Upper lobe of left lung (tissue), 6 donors: ENCODE data around the gene CCDC3. TPM values are rescaled to one million over a fixed set of nuclear protein-coding genes. Genes with fewer than 3 reads are reported as not detected.

Experiments used
- ATAC-seq, 2 donors: fragments of 200-7000 bp; cut with Tn5 transposase; one replicate each; pipeline ENCODE4 v1.9.1; 2022; ENCODE audit warnings: mild to moderate bottlenecking in 2 of 2, moderate library complexity in 2 of 2; ENCODE audit not compliant: low FRiP score in 2 of 2
- DNase-seq, 2 donors: peaks; one replicate each; pipeline ENCODE4 v3.0.0-alpha.2; 2019 to 2020
- H3K27ac ChIP-seq, 4 donors: fragments of 200-600 bp; sonication (generic); one replicate each; pipeline ENCODE4 v1.5.1; 2016 to 2019
- H3K27me3 ChIP-seq, 4 donors: fragments of 200-600 bp; sonication (generic); one replicate each; pipeline ENCODE4 v1.5.1; 2017 to 2019
- H3K36me3 ChIP-seq, 4 donors: fragments of 200-600 bp; sonication (generic); one replicate each; pipeline ENCODE4 v1.5.1; 2016 to 2019
- H3K4me1 ChIP-seq, 4 donors: fragments of 200-600 bp; sonication (generic); one replicate each; pipeline ENCODE4 v1.5.1; 2018 to 2019
- H3K4me3 ChIP-seq, 4 donors: fragments of 200-600 bp; sonication (generic); one replicate each; pipeline ENCODE4 v1.5.1; 2017 to 2019; ENCODE audit warnings: mild to moderate bottlenecking in 2 of 4, moderate library complexity in 1 of 4
- H3K9me3 ChIP-seq, 4 donors: fragments of 200-600 bp; sonication (generic); one replicate each; pipeline ENCODE4 v1.5.1; 2018 to 2019
- CTCF ChIP-seq, 6 experiments: fragments of 450-650 bp in 4 of 6; fragments of 200-600 bp in 2 of 6; sonication (generic) in 2 of 6; IDR thresholded peaks; one replicate each; pipeline ENCODE4 v1.5.1; 2016 to 2019; ENCODE audit warnings: antibody characterized with exemption in 6 of 6
- EP300 ChIP-seq, 4 donors: sonication (generic); formaldehyde crosslinking; IDR thresholded peaks; one replicate each; pipeline ENCODE4 v1.5.1; 2017; ENCODE audit warnings: antibody characterized with exemption in 4 of 4, control low read depth in 2 of 4
- POLR2A ChIP-seq, 4 donors: fragments of 450-650 bp; IDR thresholded peaks; one replicate each; pipeline ENCODE4 v1.5.1; 2016 to 2017; ENCODE audit warnings: antibody characterized with exemption in 4 of 4, mild to moderate bottlenecking in 2 of 4
- POLR2AphosphoS5 ChIP-seq, 2 donors: sonication (generic); formaldehyde crosslinking; IDR thresholded peaks; one replicate each; pipeline ENCODE4 v1.5.1; 2017; ENCODE audit warnings: antibody characterized with exemption in 2 of 2
- WGBS, 2 donors: methylation state at CpG; one replicate each; pipeline ENCODE4 v1.1.5; 2017 to 2018; 5-methylcytosine and 5-hydroxymethylcytosine counted together
- total RNA-seq, 6 donors: library from RNA; depleted of rRNA in 4 of 6; stranded (reverse); fragments of >200 nt in 4 of 6; gene quantifications; one replicate each; pipeline versions ENCODE4 v1.1.0 to v1.2.1, GENCODE V29; 2016 to 2021
- donor health status: DM: no; HTN: no; CAD: no; lungs with moderate emphysema.
- donor health status: DM: no; HTN: yes; CAD: no; lungs with severe emphysema.

Gene CCDC3
- total RNA-seq, 6 donors from 2014 or later: 0.98 to 13.1 (median 5.7) TPM

- WGBS, 2 donors: 92% methylated on average over 6 of the region's 6 CpGs
- Histone ChIP-seq H3K27me3 (no peaks in the 10 kb centered on the region), H3K36me3 (no peaks in the 10 kb centered on the region), H3K4me3 (no peak overlapping the region), H3K9me3 (no peaks in the 10 kb centered on the region), H3K27ac (no peak overlapping the region), H3K4me1 (peaks cover 0 to 3% (median 0%) of the 10 kb centered on the region in 4 donors)
- ATAC-seq (no peak), DNase-seq (no peak)
- TF ChIP-seq POLR2A (IDR thresholded peaks at IDR 0.05) (no peak), POLR2AphosphoS5 (IDR thresholded peaks at IDR 0.05) (no peak), CTCF (IDR thresholded peaks at IDR 0.05) (no peak), EP300 (IDR thresholded peaks at IDR 0.05) (no peak)
Measured at GRCh38 chr10:12874501-12874900, 127.0 kb downstream of the CCDC3 start.

GRCh38 chr10:12873172-12873571, 128.3 kb downstream of the CCDC3 start:
- WGBS, 2 donors: 39 to 61% methylated on average over 6 to 8 of the region's 8 CpGs
- H3K36me3 ChIP-seq: no peaks in the 10 kb centered on the region
- no peak for ATAC-seq
- H3K27me3 ChIP-seq: no peaks in the 10 kb centered on the region
- H3K27ac ChIP-seq: no peak overlapping the region
- no peaks in the 10 kb centered on the region for H3K9me3 ChIP-seq
- no peak for TF ChIP-seq EP300 (IDR thresholded peaks at IDR 0.05)
- no peak for TF ChIP-seq POLR2A (IDR thresholded peaks at IDR 0.05)
- no peak for TF ChIP-seq POLR2AphosphoS5 (IDR thresholded peaks at IDR 0.05)
- no peak for TF ChIP-seq CTCF (IDR thresholded peaks at IDR 0.05)
- H3K4me1 ChIP-seq: peaks cover 0 to 3% (median 0%) of the 10 kb centered on the region in 4 donors
- no peak for DNase-seq
- no peak overlapping the region for H3K4me3 ChIP-seq

GRCh38 chr10:12872577-12872976, 128.9 kb downstream of the CCDC3 start:
- H3K27me3 ChIP-seq: no peaks in the 10 kb centered on the region
- no peaks in the 10 kb centered on the region for H3K9me3 ChIP-seq
- TF ChIP-seq EP300 (IDR thresholded peaks at IDR 0.05): no peak
- no peak for TF ChIP-seq POLR2AphosphoS5 (IDR thresholded peaks at IDR 0.05)
- no peak for TF ChIP-seq CTCF (IDR thresholded peaks at IDR 0.05)
- TF ChIP-seq POLR2A (IDR thresholded peaks at IDR 0.05): no peak
- no peak overlapping the region for H3K4me3 ChIP-seq
- DNase-seq: no peak
- no peak overlapping the region for H3K27ac ChIP-seq
- 82 to 86% methylated on average over 9 of the region's 9 CpGs for WGBS, 2 donors
- no peak for ATAC-seq
- peaks cover 0 to 3% (median 0%) of the 10 kb centered on the region in 4 donors for H3K4me1 ChIP-seq
- H3K36me3 ChIP-seq: no peaks in the 10 kb centered on the region

- 85 to 95% methylated on average over 2 to 3 of the region's 3 CpGs for WGBS, 2 donors
- H3K9me3 ChIP-seq: no peaks in the 10 kb centered on the region
Measured at GRCh38 chr10:12869427-12869826, 132.1 kb downstream of the CCDC3 start.

More at GRCh38 chr10:12869427-12869826, 132.1 kb downstream of the CCDC3 start:
- no peak overlapping the region for H3K4me3 ChIP-seq
- H3K27me3 ChIP-seq: no peaks in the 10 kb centered on the region
- DNase-seq (no peak), ATAC-seq (no peak)
- TF ChIP-seq POLR2A (IDR thresholded peaks at IDR 0.05): no peak
- no peak for TF ChIP-seq EP300 (IDR thresholded peaks at IDR 0.05)
- TF ChIP-seq CTCF (IDR thresholded peaks at IDR 0.05): no peak
- no peaks in the 10 kb centered on the region for H3K36me3 ChIP-seq
- H3K27ac ChIP-seq: no peak overlapping the region
- no peaks in the 10 kb centered on the region for H3K4me1 ChIP-seq
